Measurements from ENCODE around the gene MTG1.
"Not testable (repeated sequence)": the region's sequence is repeated elsewhere in the genome, so short reads cannot be mapped to it uniquely, and the experiment has no call there.

The MTG1 gene

GRCh38 chr10:133401981-133402725, 8.2 kb downstream of the MTG1 start:
- no peak for DNase-seq

GRCh38 chr10:133403359-133403758, 9.4 kb downstream of the MTG1 start:
- no peak for DNase-seq

- no peak for DNase-seq
Measured at GRCh38 chr10:133403784-133404183, 9.8 kb downstream of the MTG1 start.

DNA sequence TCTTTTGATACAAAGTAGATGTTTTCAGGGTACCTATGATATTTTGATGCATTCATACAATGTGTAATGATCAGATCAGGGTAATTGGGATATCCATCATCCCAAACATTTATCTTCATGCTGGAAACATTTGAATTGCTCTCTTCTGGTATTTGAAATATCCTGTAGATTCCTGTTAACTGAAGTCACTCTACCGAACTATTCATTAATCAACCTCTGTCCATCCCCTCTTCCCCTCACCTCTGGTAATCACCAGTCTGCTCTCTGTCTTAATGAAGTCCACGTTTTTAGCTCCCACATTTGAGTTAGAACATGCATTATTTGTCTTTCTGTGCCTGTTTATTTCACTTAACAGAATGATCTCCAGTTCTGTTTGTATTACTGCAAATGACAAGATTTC, 11.3 kb downstream of the MTG1 start:
- DNase-seq: no peak

- DNase-seq: no peak
Measured at GRCh38 chr10:133405844-133406527, 12.0 kb downstream of the MTG1 start.

GRCh38 chr10:133411523-133412380, 17.8 kb downstream of the MTG1 start:
- no peak for DNase-seq

GRCh38 chr10:133412381-133412711, 18.4 kb downstream of the MTG1 start:
- DNase-seq: no peak

- DNase-seq: not testable (repeated sequence)
Measured at GRCh38 chr10:133414401-133414800, 20.4 kb downstream of the MTG1 start.

GRCh38 chr10:133415752-133416151, 21.8 kb downstream of the MTG1 start:
- DNase-seq: no peak

GRCh38 chr10:133418289-133418993, 24.5 kb downstream of the MTG1 start:
- DNase-seq: no peak

- no peak for DNase-seq
Measured at GRCh38 chr10:133419211-133419950, 25.4 kb downstream of the MTG1 start.

DNA sequence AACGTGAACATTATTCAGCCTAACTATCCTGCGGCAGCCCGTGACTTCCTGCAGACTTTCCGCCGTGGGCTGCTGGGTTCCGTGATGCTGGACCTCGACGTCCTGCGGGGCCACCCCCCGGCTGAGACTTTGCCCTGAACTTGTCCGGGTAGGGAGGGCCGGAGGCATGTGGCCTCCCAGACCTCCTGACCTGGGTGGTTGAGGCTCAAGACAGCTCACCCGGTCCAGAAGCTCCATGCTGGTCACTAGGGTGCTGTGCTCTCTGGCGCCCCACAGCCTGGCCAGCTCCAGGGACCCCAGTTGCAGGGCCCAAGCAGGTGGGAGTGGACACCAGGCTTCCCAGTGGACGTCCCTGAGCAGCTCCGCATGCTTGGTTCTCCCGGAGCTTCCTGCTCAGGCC, 26.1 kb downstream of the MTG1 start:
- no peak for DNase-seq

DNA sequence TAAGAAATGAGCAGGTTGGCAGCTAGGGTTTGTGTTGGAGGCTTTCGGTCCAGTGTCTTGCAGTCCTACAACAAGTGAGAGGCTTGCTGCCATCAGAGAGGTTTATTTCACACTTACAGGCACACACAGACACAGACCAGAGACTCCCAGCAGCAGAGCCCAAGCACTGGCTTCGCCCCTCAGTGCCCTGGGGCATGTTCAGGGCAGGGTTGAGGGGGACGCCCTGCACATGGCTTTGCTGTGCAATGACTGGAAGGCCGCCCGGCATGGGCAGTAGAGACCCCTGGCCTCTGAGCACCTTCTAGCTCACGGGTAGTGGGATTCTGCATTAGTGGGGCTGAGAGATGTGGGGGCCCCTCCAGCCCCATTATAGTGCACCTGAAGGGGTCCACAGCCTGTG, 26.6 kb downstream of the MTG1 start:
- no peak for DNase-seq

GRCh38 chr10:133421336-133422222, 27.6 kb downstream of the MTG1 start:
- DNase-seq: no peak

DNA sequence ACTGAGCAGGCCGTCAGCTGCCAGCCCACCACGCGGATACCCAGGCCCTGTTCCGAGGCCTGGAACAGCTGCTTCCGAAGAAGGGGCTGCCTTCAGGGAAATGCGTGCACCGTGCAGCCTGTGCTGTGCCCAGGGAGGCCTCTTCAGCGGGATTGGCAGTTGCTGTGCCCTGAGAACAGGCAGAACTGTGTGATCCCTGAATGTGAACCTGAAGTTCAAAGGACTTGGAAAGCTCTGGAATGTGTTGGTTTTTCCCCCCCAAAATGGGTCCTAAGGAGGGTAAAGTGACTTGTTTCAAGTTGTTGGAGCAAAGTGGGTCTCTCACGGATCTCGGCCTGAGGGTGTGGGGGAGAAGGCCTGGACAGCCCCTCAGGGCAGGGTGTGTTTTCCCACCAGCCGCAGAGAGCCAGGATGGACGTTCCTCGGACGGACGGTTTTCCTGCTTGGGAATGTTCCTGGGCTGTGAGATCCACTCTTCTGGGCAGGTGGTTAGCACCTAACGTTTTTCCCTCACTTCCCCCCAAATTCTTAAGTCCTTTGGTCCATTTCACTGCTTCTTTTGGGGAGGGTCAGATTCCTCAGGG, 28.4 kb downstream of the MTG1 start:
- DNase-seq: no peak

DNA sequence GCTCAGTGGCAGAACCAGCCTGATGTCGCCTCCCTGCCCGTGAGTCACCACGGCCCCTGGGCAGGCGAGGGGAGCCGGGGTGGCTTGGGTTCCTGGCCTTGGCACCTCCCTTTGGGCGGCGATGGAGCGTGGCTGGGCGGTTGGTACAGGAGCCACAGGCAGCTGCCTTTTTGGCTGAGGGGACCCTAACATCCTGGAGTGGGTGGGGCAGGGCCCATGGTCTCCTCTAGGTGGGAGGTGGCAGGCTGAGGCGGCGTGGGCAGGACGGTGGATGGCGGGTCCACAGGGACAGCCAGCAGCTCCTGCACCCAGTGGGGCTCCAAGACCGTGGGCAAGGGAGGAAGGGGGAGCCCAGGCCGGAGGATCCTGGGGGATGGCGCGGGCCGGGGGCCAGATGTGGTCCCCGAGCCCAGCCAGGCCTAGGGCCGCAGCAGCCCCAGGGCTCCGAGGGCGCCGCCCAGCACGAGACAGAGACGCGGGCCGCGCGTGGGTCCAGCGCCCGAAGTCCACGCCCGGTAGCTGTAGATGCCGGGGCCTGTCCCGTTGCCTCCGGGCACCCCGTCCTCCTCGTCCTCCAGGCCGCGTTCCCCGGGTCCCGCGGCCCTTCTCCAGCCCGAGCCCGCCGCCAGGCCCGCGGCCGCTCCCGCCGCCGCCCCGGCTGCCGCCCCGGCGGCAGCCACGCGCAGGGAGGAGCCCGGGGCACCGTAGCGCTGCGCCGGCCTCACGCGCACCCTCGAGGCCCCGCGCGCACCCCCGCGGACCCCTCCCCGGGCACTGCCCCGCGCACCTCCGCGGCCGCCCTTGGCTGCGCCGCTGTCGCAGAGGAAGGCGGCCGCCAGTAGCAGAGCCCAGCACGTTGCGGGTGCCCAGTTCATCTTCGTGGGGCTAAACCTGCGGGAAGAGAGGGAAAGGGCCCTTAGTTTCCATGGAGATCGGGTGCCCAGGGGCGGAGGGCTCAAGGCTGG, 29.1 kb downstream of the MTG1 start:
- peak; percentile 41 for DNase-seq

GRCh38 chr10:133424102-133424501, 30.1 kb downstream of the MTG1 start:
- not testable (repeated sequence) for DNase-seq

- DNase-seq: not testable (repeated sequence)
Measured at GRCh38 chr10:133424601-133425000, 30.6 kb downstream of the MTG1 start, which contains the start of gene SPRN. Gene SPRN (minus strand): TSS chr10:133424625. CDS start chr10:133423681, 944 bp downstream.

DNA sequence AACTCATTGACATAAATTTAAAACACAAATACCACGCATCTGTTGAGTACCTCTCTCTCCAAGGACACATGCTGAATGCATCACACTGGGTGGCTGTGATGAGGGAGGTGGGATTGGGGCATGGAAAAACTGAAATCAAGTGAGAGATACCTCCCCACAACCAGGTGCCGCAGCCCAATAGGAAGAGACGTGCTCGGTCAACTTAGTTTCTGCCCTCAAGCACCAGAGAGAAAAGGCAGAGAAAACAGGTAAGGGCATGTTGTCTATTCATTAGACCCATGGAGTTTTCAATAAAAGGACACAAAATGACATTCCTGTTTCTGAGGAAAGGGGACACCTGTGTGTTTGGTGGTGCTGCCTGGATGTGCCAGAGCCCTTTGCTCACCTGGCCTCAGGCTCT, 35.6 kb downstream of the MTG1 start:
- DNase-seq: not testable (repeated sequence)
